HG02973 (cell line): ENCODE data around the gene UBAP2.
A peak's percentile ranks its signal among the peaks of the same experiment; 100 is the strongest.
"Not testable (repeated sequence)": the region's sequence is repeated elsewhere in the genome, so short reads cannot be mapped to it uniquely, and the experiment has no call there.

Source experiments
- ATAC-seq: cut with Tn5 transposase; IDR thresholded peaks from one replicate; pipeline ENCODE4 v1.9.1; 2021; ENCODE audit warnings: moderate library complexity; ENCODE audit not compliant: unreplicated experiment

The UBAP2 gene

GRCh38 chr9:34047864-34048726, 592 bp downstream of the UBAP2 start:
- peak; percentile 24 for ATAC-seq

GRCh38 chr9:34046784-34047379, 1.8 kb downstream of the UBAP2 start:
- ATAC-seq = no peak

- ATAC-seq = no peak
Measured at GRCh38 chr9:34045903-34046302, 2.8 kb downstream of the UBAP2 start.

GRCh38 chr9:34042074-34042473, 6.6 kb downstream of the UBAP2 start:
- ATAC-seq = not testable (repeated sequence)

- not testable (repeated sequence) for ATAC-seq
Measured at GRCh38 chr9:34038851-34039250, 9.8 kb downstream of the UBAP2 start.

- ATAC-seq = no peak
Measured at GRCh38 chr9:34037626-34038025, 11.1 kb downstream of the UBAP2 start.

- ATAC-seq = no peak
Measured at GRCh38 chr9:34036625-34037024, 12.1 kb downstream of the UBAP2 start.

GRCh38 chr9:34035656-34036055, 13.0 kb downstream of the UBAP2 start:
- no peak for ATAC-seq

- no peak for ATAC-seq
Measured at GRCh38 chr9:34034698-34035065, 14.0 kb downstream of the UBAP2 start.

GRCh38 chr9:34032631-34033030, 16.1 kb downstream of the UBAP2 start:
- ATAC-seq = no peak

GRCh38 chr9:34027845-34028574, 20.7 kb downstream of the UBAP2 start:
- no peak for ATAC-seq

GRCh38 chr9:34025811-34026210, 22.9 kb downstream of the UBAP2 start:
- no peak for ATAC-seq

- ATAC-seq = no peak
Measured at GRCh38 chr9:34025062-34025461, 23.6 kb downstream of the UBAP2 start.

- not testable (repeated sequence) for ATAC-seq
Measured at GRCh38 chr9:34024476-34024875, 24.2 kb downstream of the UBAP2 start.

- ATAC-seq = no peak
Measured at GRCh38 chr9:34016149-34016548, 32.5 kb downstream of the UBAP2 start.

- ATAC-seq = no peak
Measured at GRCh38 chr9:34010979-34011378, 37.7 kb downstream of the UBAP2 start.

GRCh38 chr9:34001951-34002350, 46.7 kb downstream of the UBAP2 start:
- no peak for ATAC-seq

GRCh38 chr9:34001298-34001697, 47.4 kb downstream of the UBAP2 start:
- no peak for ATAC-seq

GRCh38 chr9:33995449-33995848, 53.2 kb downstream of the UBAP2 start:
- no peak for ATAC-seq

GRCh38 chr9:33993104-33993503, 55.6 kb downstream of the UBAP2 start:
- no peak for ATAC-seq

GRCh38 chr9:33992632-33993031, 56.1 kb downstream of the UBAP2 start:
- ATAC-seq = no peak
